Stimulated activated CD8-positive, alpha-beta memory T cell treated with anti-CD3 and anti-CD28 coated beads, Interleukin-15, amount 100 ng/mL, for 1 hour (primary cell): Measurements from ENCODE around the gene NPM3.

ENCODE experiments used
- DNase-seq: peaks from one replicate; pipeline ENCODE4 v3.0.0-alpha.2; 2020; ENCODE audit warnings: low read depth

NPM3 gene

GRCh38 chr10:101758858-101759257, 24.4 kb downstream of the NPM3 start:
- no peak for DNase-seq

- no peak for DNase-seq
Observed at GRCh38 chr10:101752241-101752640, 31.0 kb downstream of the NPM3 start.

- no peak for DNase-seq
Observed at GRCh38 chr10:101749047-101750016, 33.9 kb downstream of the NPM3 start.

- no peak for DNase-seq
Observed at GRCh38 chr10:101748496-101748895, 34.8 kb downstream of the NPM3 start.

GRCh38 chr10:101745074-101745696, 38.1 kb downstream of the NPM3 start:
- no peak for DNase-seq

- DNase-seq, result no peak
Observed at GRCh38 chr10:101744267-101744666, 39.0 kb downstream of the NPM3 start.

GRCh38 chr10:101741938-101742337, 41.3 kb downstream of the NPM3 start:
- no peak for DNase-seq

- no peak for DNase-seq
Observed at GRCh38 chr10:101736666-101737065, 46.6 kb downstream of the NPM3 start.

GRCh38 chr10:101732096-101732495, 51.1 kb downstream of the NPM3 start:
- DNase-seq, result no peak
